Panc1 (cell line): Measurements from ENCODE around the gene AKAP9. TPM values are rescaled to one million over a fixed set of nuclear protein-coding genes. Genes with fewer than 3 reads are reported as not detected.
"Not testable (repeated sequence)": the region's sequence is repeated elsewhere in the genome, so short reads cannot be mapped to it uniquely, and the experiment has no call there.

ENCODE experiments used
- ATAC-seq: fragments of 200-7000 bp; cut with Tn5 transposase; 2 replicates; pipeline ENCODE4 v1.9.1; 2020; ENCODE audit warnings: mild to moderate bottlenecking, moderate library complexity
- BruUV-seq: library from RNA; stranded (reverse); fragments of 400-500 nt; replicated peaks from 2 replicates; lab custom pipeline; 2021; lab: Mats Ljungman, UMichigan
- CTCF ChIA-PET: fragments of 300-600 bp; sonication (Branson Sonifier 250); formaldehyde crosslinking; loops from one replicate; lab custom pipeline; 2022; ENCODE audit warnings: antibody characterized with exemption; lab: Charles Lee
- POLR2A ChIA-PET: fragments of 300-600 bp; sonication (Branson Sonifier 250); formaldehyde crosslinking; loops from one replicate; lab custom pipeline; 2022; ENCODE audit warnings: antibody characterized with exemption; lab: Charles Lee
- DNase-seq: peaks from one replicate; pipeline ENCODE4 v3.0.0-alpha.2; 2010; ENCODE audit warnings: low read depth, low spot score
- H3K27ac ChIP-seq: 2 replicates; pipeline ENCODE4 v1.5.1; 2011; ENCODE audit warnings: mild to moderate bottlenecking, low read length, inconsistent platforms
- H3K27me3 ChIP-seq: fragments of 200-500 bp; sonication (Bioruptor generic); 2 replicates; pipeline ENCODE4 v1.6.0; 2014; ENCODE audit warnings: low read length, inconsistent platforms; ENCODE audit not compliant: control insufficient read depth, insufficient read depth
- H3K36me3 ChIP-seq: fragments of 200-500 bp; sonication (Bioruptor generic); 2 replicates; pipeline ENCODE4 v1.5.1; 2014; ENCODE audit warnings: inconsistent platforms, mild to moderate bottlenecking, low read length, moderate library complexity; ENCODE audit not compliant: control insufficient read depth, insufficient read depth
- H3K4me1 ChIP-seq: 2 replicates; pipeline ENCODE4 v1.5.1; 2011; ENCODE audit warnings: inconsistent platforms, mild to moderate bottlenecking, low read length, moderate library complexity; ENCODE audit not compliant: control insufficient read depth, insufficient read depth
- H3K4me3 ChIP-seq, 2 experiments: 2 replicates each; pipeline ENCODE4 v1.5.1; 2011 to 2012; ENCODE audit warnings: low read depth in 2 of 2, low read length in 2 of 2, mild to moderate bottlenecking in 2 of 2, inconsistent platforms in 1 of 2, moderate library complexity in 1 of 2
- H3K9me3 ChIP-seq: fragments of 200-500 bp; sonication (Bioruptor generic); 2 replicates; pipeline ENCODE4 v1.5.1; 2014; ENCODE audit warnings: low read depth, mild to moderate bottlenecking, inconsistent platforms, low read length, moderate library complexity; ENCODE audit not compliant: control insufficient read depth, insufficient read depth
- POLR2AphosphoS5 ChIP-seq: IDR thresholded peaks from 2 replicates; pipeline ENCODE4 v1.6.1; 2012; ENCODE audit warnings: mild to moderate bottlenecking, low read depth, low read length, moderate library complexity
- SIN3A ChIP-seq: IDR thresholded peaks from 2 replicates; pipeline ENCODE4 v1.6.1; 2012; ENCODE audit warnings: low read depth, mild to moderate bottlenecking, low read length, moderate library complexity, borderline replicate concordance; ENCODE audit not compliant: insufficient read depth
- TCF7L2 ChIP-seq: IDR thresholded peaks from 2 replicates; pipeline ENCODE4 v1.6.1; 2011; ENCODE audit warnings: mild to moderate bottlenecking, low read depth, low read length, inconsistent platforms
- in situ Hi-C: cut with HindIII; loops from 2 replicates; pipeline ENCODE4 v1.10.0; 2016; ENCODE audit warnings: low sequenced_read_pairs, low pct_unique_long_range_greater_than_20kb
- intact Hi-C: fragments of 100-400 bp; cut with micrococcal nuclease; formaldehyde crosslinking; loops from one replicate; pipeline ENCODE4 v1.10.0; 2022; ENCODE audit not compliant: unreplicated experiment
- total RNA-seq: library from RNA; stranded (reverse); gene quantifications from one replicate; pipeline ENCODE4 v1.2.1, GENCODE V29; 2021; ENCODE audit not compliant: unreplicated experiment
- TF ChIP-seq, protein P1 (sequence below): fragments of 450-650 bp; IDR thresholded peaks from 2 replicates; pipeline ENCODE4 v1.5.1; 2017; ENCODE audit warnings: mild to moderate bottlenecking
- TF ChIP-seq, protein P2 (sequence below), 2 experiments: IDR thresholded peaks; 2 replicates each; pipeline ENCODE4 v1.6.1; 2011 to 2012; ENCODE audit warnings: low read depth in 2 of 2, control low read depth in 1 of 2, low read length in 1 of 2, mild to moderate bottlenecking in 1 of 2, moderate library complexity in 1 of 2; ENCODE audit not compliant: insufficient read depth in 1 of 2

AKAP9 gene
- total RNA-seq, 1 experiment from 2014 or later: 31.6 TPM

DNA sequence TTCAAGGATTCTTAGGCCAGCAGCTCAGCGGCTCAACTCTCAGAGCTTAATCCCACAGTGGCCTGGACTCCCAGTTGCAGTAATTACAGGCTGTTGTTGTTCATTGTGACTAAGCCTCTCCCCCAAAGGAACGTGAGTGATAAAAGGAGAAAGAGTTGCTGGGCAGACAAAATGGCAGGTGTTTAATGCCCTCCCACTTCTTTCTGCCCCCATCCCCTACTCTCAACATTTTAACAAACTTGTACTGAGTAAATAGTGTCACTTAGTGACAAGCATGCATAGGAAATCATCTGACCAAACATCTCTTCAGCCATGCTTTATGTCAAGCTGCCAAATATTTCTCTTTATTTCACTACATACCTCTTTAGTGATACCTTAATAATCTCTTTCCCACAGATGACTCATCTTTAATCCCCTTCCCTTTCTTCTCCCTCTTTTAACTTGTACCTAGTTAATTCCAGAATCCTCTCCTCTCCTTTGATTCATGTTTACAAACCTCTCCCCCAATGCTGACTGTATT lies 47.8 kb upstream of the AKAP9 start:
- H3K36me3 ChIP-seq: no peaks in the 10 kb centered on the region
- H3K27ac ChIP-seq: no peak overlapping the region
- no peak for ATAC-seq
- H3K9me3 ChIP-seq: no peaks in the 10 kb centered on the region
- TF ChIP-seq TCF7L2: no peak
- TF ChIP-seq POLR2AphosphoS5: no peak
- no peak for TF ChIP-seq SIN3A
- TF ChIP-seq, protein P1, sequence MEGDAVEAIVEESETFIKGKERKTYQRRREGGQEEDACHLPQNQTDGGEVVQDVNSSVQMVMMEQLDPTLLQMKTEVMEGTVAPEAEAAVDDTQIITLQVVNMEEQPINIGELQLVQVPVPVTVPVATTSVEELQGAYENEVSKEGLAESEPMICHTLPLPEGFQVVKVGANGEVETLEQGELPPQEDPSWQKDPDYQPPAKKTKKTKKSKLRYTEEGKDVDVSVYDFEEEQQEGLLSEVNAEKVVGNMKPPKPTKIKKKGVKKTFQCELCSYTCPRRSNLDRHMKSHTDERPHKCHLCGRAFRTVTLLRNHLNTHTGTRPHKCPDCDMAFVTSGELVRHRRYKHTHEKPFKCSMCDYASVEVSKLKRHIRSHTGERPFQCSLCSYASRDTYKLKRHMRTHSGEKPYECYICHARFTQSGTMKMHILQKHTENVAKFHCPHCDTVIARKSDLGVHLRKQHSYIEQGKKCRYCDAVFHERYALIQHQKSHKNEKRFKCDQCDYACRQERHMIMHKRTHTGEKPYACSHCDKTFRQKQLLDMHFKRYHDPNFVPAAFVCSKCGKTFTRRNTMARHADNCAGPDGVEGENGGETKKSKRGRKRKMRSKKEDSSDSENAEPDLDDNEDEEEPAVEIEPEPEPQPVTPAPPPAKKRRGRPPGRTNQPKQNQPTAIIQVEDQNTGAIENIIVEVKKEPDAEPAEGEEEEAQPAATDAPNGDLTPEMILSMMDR: no peak
- TF ChIP-seq, protein P2, sequence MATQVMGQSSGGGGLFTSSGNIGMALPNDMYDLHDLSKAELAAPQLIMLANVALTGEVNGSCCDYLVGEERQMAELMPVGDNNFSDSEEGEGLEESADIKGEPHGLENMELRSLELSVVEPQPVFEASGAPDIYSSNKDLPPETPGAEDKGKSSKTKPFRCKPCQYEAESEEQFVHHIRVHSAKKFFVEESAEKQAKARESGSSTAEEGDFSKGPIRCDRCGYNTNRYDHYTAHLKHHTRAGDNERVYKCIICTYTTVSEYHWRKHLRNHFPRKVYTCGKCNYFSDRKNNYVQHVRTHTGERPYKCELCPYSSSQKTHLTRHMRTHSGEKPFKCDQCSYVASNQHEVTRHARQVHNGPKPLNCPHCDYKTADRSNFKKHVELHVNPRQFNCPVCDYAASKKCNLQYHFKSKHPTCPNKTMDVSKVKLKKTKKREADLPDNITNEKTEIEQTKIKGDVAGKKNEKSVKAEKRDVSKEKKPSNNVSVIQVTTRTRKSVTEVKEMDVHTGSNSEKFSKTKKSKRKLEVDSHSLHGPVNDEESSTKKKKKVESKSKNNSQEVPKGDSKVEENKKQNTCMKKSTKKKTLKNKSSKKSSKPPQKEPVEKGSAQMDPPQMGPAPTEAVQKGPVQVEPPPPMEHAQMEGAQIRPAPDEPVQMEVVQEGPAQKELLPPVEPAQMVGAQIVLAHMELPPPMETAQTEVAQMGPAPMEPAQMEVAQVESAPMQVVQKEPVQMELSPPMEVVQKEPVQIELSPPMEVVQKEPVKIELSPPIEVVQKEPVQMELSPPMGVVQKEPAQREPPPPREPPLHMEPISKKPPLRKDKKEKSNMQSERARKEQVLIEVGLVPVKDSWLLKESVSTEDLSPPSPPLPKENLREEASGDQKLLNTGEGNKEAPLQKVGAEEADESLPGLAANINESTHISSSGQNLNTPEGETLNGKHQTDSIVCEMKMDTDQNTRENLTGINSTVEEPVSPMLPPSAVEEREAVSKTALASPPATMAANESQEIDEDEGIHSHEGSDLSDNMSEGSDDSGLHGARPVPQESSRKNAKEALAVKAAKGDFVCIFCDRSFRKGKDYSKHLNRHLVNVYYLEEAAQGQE (IDR thresholded peaks at IDR 0.05; ENCODE audit: insufficient read depth in 1 of 2, low read depth in 2 of 2, low read length in 1 of 2): no peak
- POLR2A ChIA-PET: no interaction called here
- H3K4me3 ChIP-seq: no peak overlapping the region
- H3K4me1 ChIP-seq: no peaks in the 10 kb centered on the region
- in situ Hi-C loops (no loop called here), intact Hi-C loops (no loop called here)
- no TSS peak for BruUV-seq
- no peak for DNase-seq
- peaks cover 3% of the 10 kb centered on the region; the same call in 1 of the 2 replicates for H3K27me3 ChIP-seq
- CTCF ChIA-PET: no interaction called here

DNA sequence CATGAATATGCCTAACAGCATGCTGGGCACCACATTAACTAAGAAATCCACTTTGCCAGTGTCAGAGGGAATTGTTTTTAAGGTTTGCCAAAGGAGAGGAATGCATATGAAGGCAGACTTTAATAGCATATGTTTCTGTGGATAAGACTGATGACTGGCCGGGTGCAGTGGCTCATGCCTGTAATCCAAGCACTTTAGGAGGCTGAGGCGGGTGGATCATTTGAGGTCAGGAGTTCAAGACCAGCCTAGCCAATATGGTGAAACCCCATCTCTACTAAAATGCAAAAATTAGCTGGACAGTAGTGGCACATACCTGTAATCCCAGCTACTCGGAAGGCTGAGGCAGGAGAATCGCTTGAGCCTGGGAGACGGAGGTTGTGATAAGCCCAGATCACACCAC lies 47.0 kb upstream of the AKAP9 start:
- in situ Hi-C loops, BruUV-seq, H3K27me3 ChIP-seq: not testable (repeated sequence)

DNA sequence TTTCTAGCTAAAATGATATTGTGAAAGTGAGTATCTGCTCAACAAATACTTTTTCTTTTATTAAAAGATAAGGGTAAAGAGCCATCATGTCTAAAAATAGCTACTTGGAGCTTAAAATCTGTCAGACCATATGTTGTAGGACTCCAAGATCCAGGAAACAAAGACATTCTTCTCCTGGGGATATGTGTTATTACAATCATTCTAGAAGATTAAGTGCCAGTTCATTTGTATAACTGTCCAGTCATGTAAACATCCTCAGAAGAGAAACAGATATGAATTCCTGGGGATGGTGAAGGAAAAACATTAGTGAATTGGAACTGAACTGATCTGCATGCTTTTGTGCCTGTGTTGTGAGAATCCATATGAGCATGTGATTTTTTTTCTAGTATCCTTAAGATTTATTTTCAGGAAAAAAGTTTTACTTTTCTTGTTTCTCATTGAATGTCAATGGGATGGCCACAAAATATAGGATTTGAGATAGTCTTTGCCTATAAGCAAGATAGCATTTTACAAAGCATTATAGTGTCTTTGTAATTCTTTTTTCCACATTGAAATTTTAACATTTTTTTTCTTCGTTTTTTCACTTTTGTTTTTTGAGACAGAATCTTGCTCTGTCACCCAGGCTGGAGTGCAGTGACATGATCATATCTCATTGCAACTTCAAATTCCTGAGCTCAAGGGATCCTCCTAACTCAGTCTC lies 45.7 kb upstream of the AKAP9 start:
- no peaks in the 10 kb centered on the region for H3K36me3 ChIP-seq
- no TSS peak for BruUV-seq
- H3K9me3 ChIP-seq: no peaks in the 10 kb centered on the region
- intact Hi-C loops: no loop called here
- H3K27ac ChIP-seq: no peak overlapping the region
- CTCF ChIA-PET: no interaction called here
- no peaks in the 10 kb centered on the region for H3K4me1 ChIP-seq
- in situ Hi-C loops: no loop called here
- TF ChIP-seq, protein P1: no peak
- no peak overlapping the region for H3K4me3 ChIP-seq
- POLR2A ChIA-PET: no interaction called here
- no peak for DNase-seq
- peaks cover 3% of the 10 kb centered on the region; the same call in 1 of the 2 replicates for H3K27me3 ChIP-seq
- ATAC-seq: no peak

More for the DNA sequence above, 47.0 kb upstream of the AKAP9 start:
- CTCF ChIA-PET, ATAC-seq, H3K27ac ChIP-seq, H3K9me3 ChIP-seq, H3K36me3 ChIP-seq, POLR2A ChIA-PET, H3K4me1 ChIP-seq, intact Hi-C loops, H3K4me3 ChIP-seq, DNase-seq: not testable (repeated sequence)
